ENCODE results near the gene PDXP. TPM values are rescaled to one million over a fixed set of nuclear protein-coding genes. Genes with fewer than 3 reads are reported as not detected.

PDXP gene
- total RNA-seq, 1 experiment from 2014 or later, result 36.9 TPM

DNA sequence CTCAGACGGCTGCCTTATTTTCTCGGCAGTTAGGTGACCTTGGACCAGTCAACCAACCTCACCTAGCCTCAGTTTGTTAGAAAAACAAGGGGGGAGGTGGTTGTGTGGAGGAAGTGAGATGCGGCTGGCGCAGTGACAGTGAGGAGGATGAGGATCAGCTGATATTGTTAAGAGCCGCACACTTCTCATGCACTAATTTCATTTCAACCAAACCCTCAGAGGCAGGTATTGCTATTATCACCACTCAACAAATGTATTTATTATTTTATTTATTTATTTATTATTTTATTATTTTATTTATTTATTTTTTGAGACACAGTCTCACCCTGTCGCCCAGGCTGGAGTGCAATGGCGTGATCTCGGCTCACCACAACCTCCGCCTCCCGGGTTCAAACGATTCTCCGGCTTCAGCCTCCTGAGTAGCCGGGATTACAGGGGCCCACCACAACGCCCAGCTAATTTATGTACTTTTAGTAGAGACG lies 19.0 kb downstream of the PDXP start:
- intact Hi-C loops (cut with micrococcal nuclease), result no loop called here
- ATAC-seq (no peak), DNase-seq (no peak)
- peak overlapping the region; percentile 32; the same call in 1 of the 2 replicates for H3K27ac ChIP-seq (ENCODE audit: low read length)
- peak overlapping the region; percentile 85 for H3K4me3 ChIP-seq (ENCODE audit: low read length)
- TF ChIP-seq, protein P1, sequence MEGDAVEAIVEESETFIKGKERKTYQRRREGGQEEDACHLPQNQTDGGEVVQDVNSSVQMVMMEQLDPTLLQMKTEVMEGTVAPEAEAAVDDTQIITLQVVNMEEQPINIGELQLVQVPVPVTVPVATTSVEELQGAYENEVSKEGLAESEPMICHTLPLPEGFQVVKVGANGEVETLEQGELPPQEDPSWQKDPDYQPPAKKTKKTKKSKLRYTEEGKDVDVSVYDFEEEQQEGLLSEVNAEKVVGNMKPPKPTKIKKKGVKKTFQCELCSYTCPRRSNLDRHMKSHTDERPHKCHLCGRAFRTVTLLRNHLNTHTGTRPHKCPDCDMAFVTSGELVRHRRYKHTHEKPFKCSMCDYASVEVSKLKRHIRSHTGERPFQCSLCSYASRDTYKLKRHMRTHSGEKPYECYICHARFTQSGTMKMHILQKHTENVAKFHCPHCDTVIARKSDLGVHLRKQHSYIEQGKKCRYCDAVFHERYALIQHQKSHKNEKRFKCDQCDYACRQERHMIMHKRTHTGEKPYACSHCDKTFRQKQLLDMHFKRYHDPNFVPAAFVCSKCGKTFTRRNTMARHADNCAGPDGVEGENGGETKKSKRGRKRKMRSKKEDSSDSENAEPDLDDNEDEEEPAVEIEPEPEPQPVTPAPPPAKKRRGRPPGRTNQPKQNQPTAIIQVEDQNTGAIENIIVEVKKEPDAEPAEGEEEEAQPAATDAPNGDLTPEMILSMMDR (conservative IDR thresholded peaks at IDR 0.05; ENCODE audit: low read depth, low read length), result no peak
- no peaks in the 10 kb centered on the region for H3K9me3 ChIP-seq (ENCODE audit: low read length)
- H3K9ac ChIP-seq (ENCODE audit: low read length), result no peak overlapping the region
- H3K4me2 ChIP-seq (ENCODE audit: low read length), result peak overlapping the region; percentile 97
- peaks cover 6% of the 10 kb centered on the region; the same call in 1 of the 2 replicates for H4K20me1 ChIP-seq (ENCODE audit: low read length)
- H3K9me2 ChIP-seq (replicated peaks; ENCODE audit: low read length), result no peaks in the 10 kb centered on the region
- peaks cover 5% of the 10 kb centered on the region; the same call in 1 of the 2 replicates for H3K36me3 ChIP-seq (ENCODE audit: low read depth, low read length)
- H3F3A ChIP-seq (ENCODE audit: low read length, unreplicated experiment), result peaks cover 3% of the 10 kb centered on the region
- ChIA-PET CTCF (interaction anchor here (1.0 kb wide), 1 partner anchor 34 kb away, joined by 3 read pairs; no protein-coding TSS in a partner anchor), POLR2A (ENCODE audit: unreplicated experiment) (interaction anchor here (0.6 kb wide), 1 partner anchor 59 kb away, joined by 4 read pairs; no protein-coding TSS in a partner anchor)
- H3K4me1 ChIP-seq (ENCODE audit: insufficient read depth, low read length), result peaks cover 15% of the 10 kb centered on the region
- H3K27me3 ChIP-seq (ENCODE audit: low read length), result no peaks in the 10 kb centered on the region
- H3K79me2 ChIP-seq (ENCODE audit: low read length), result peaks cover 25% of the 10 kb centered on the region
- H2AFZ ChIP-seq (ENCODE audit: low read length), result no peak overlapping the region
- BruUV-seq (replicated peaks), result no TSS peak

DNA sequence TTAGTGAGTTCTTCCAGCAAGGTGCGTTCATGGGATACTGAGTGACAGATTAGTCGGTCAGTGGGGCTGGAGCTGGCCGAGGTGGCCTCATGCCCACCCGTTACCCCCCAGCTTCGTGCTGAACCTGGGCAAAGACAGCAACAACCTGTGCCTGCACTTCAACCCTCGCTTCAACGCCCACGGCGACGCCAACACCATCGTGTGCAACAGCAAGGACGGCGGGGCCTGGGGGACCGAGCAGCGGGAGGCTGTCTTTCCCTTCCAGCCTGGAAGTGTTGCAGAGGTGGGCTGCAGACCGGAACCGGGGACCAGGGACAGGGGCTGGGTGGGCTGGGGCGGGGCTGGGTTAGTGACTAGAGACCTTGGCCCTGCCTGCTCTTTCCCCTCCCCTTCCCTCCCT lies 19.8 kb downstream of the PDXP start:
- H4K20me1 ChIP-seq (ENCODE audit: low read length), result peaks cover 6% of the 10 kb centered on the region; the same call in 1 of the 2 replicates
- TF ChIP-seq EZH2 (IDR thresholded peaks at IDR 0.05; ENCODE audit: low read length, unreplicated experiment) (no peak), EZH2phosphoT487 (IDR thresholded peaks at IDR 0.05; ENCODE audit: borderline replicate concordance, low read length) (no peak)
- TF ChIP-seq, protein P1 (conservative IDR thresholded peaks at IDR 0.05; ENCODE audit: low read depth, low read length), result no peak
- peak overlapping the region; percentile 46 for H3K4me3 ChIP-seq (ENCODE audit: low read length)
- ATAC-seq, result no peak
- H3K9me2 ChIP-seq (replicated peaks; ENCODE audit: low read length), result no peaks in the 10 kb centered on the region
- peaks cover 15% of the 10 kb centered on the region for H3K4me1 ChIP-seq (ENCODE audit: insufficient read depth, low read length)
- H3K36me3 ChIP-seq (ENCODE audit: low read depth, low read length), result peaks cover 5% of the 10 kb centered on the region; the same call in 1 of the 2 replicates
- H3K79me2 ChIP-seq (ENCODE audit: low read length), result peaks cover 25% of the 10 kb centered on the region
- BruUV-seq (replicated peaks), result no TSS peak
- no peak overlapping the region for H2AFZ ChIP-seq (ENCODE audit: low read length)
- DNase-seq, result no peak
- ChIA-PET CTCF (no interaction called here), POLR2A (ENCODE audit: unreplicated experiment) (no interaction called here)
- no peak overlapping the region for H3K9ac ChIP-seq (ENCODE audit: low read length)
- peaks cover 3% of the 10 kb centered on the region for H3F3A ChIP-seq (ENCODE audit: low read length, unreplicated experiment)
- H3K9me3 ChIP-seq (ENCODE audit: low read length), result no peaks in the 10 kb centered on the region
- no peaks in the 10 kb centered on the region for H3K27me3 ChIP-seq (ENCODE audit: low read length)
- peak overlapping the region; percentile 42 for H3K4me2 ChIP-seq (ENCODE audit: low read length)
- no peak overlapping the region for H3K27ac ChIP-seq (ENCODE audit: low read length)
- intact Hi-C loops (cut with micrococcal nuclease), result no loop called here

DNA sequence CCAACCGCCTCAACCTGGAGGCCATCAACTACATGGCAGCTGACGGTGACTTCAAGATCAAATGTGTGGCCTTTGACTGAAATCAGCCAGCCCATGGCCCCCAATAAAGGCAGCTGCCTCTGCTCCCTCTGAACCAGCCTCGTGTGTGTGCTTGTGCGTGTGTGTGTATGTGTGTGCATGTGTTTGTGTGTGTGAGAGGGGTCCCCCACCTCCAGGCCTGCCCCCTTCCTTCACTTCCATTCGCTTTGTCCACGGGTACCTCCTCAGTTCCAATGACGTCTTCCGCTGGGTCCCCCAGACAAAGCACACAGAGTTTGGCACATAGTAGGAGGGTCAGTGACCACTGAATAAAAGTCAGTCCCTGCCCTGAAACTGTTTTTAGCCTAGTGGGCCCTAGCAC lies 21.1 kb downstream of the PDXP start:
- TF ChIP-seq EZH2phosphoT487 (IDR thresholded peaks at IDR 0.05; ENCODE audit: borderline replicate concordance, low read length) (no peak), EZH2 (IDR thresholded peaks at IDR 0.05; ENCODE audit: low read length, unreplicated experiment) (no peak)
- TF ChIP-seq, protein P1 (conservative IDR thresholded peaks at IDR 0.05; ENCODE audit: low read depth, low read length), result no peak
- Histone ChIP-seq H3K4me1 (ENCODE audit: insufficient read depth, low read length) (peaks cover 15% of the 10 kb centered on the region), H3K36me3 (ENCODE audit: low read depth, low read length) (peaks cover 5% of the 10 kb centered on the region; the same call in 1 of the 2 replicates), H2AFZ (ENCODE audit: low read length) (no peak overlapping the region), H3K9ac (ENCODE audit: low read length) (no peak overlapping the region), H3K4me2 (ENCODE audit: low read length) (no peak overlapping the region), H3K79me2 (ENCODE audit: low read length) (peaks cover 25% of the 10 kb centered on the region), H3K27me3 (ENCODE audit: low read length) (no peaks in the 10 kb centered on the region), H3K4me3 (ENCODE audit: low read length) (no peak overlapping the region), H3K9me3 (ENCODE audit: low read length) (no peaks in the 10 kb centered on the region), H4K20me1 (ENCODE audit: low read length) (peaks cover 6% of the 10 kb centered on the region; the same call in 1 of the 2 replicates), H3K9me2 (replicated peaks; ENCODE audit: low read length) (no peaks in the 10 kb centered on the region), H3K27ac (ENCODE audit: low read length) (no peak overlapping the region), H3F3A (ENCODE audit: low read length, unreplicated experiment) (peaks cover 3% of the 10 kb centered on the region)
- BruUV-seq (replicated peaks), result no TSS peak
- ChIA-PET CTCF (no interaction called here), POLR2A (ENCODE audit: unreplicated experiment) (no interaction called here)
- DNase-seq (no peak), ATAC-seq (no peak)
- intact Hi-C loops (cut with micrococcal nuclease), result loop anchor here (2.0 to 10.0 kb wide), 2 partner anchors 37 to 125 kb away; partner anchors contain the start of gene GCAT

Measured in PC-3 (cell line).